A549 (cell line): Measurements from ENCODE around the gene TMEM190. TPM values are rescaled to one million over a fixed set of nuclear protein-coding genes. Genes with fewer than 3 reads are reported as not detected.
A peak's percentile ranks its signal among the peaks of the same experiment; 100 is the strongest.

Source experiments
- ATAC-seq, 2 experiments: fragments of 200-7000 bp in 1 of 2; fragments of >200 bp in 1 of 2; cut with Nextera tagmentation in 1 of 2; cut with Tn5 transposase in 1 of 2; 3 replicates each; pipeline versions ENCODE4 v1.8.0 to v1.9.1; 2018 to 2020; ENCODE audit warnings: mild to moderate bottlenecking in 1 of 2, moderate library complexity in 1 of 2
- CTCF ChIA-PET: fragments of 300-600 bp; sonication (Branson Sonifier 250); formaldehyde crosslinking; extraction: SDS; loops from one replicate; lab custom pipeline; 2021; ENCODE audit warnings: antibody characterized with exemption, inconsistent platforms; lab: Yijun Ruan, JAX
- POLR2A ChIA-PET: fragments of 350-600 bp; formaldehyde crosslinking; extraction: SDS; loops from one replicate; lab custom pipeline; 2021; ENCODE audit warnings: antibody characterized with exemption, inconsistent platforms; lab: Yijun Ruan, JAX
- DNase-seq, 2 experiments: peaks; one replicate each; pipeline versions ENCODE4 v3.0.0 to v3.0.0-alpha.2; 2011 to 2016; ENCODE audit warnings: low read depth in 1 of 2, low spot score in 1 of 2
- FAIRE-seq: peaks from 2 replicates; lab custom pipeline; 2011; peaks lifted over from hg19 to GRCh38; lab: Jason Lieb, UNC
- H3K27ac ChIP-seq, 2 experiments: fragments of >200 bp; sonication (Bioruptor Twin); formaldehyde crosslinking; 3 replicates each; pipeline ENCODE4 v1.5.1; 2016 to 2017
- H3K4me1 ChIP-seq: fragments of >200 bp; sonication (Bioruptor Twin); formaldehyde crosslinking; 3 replicates; pipeline ENCODE4 v1.6.1; 2016
- H3K4me2 ChIP-seq: fragments of >200 bp; sonication (Bioruptor Twin); formaldehyde crosslinking; 3 replicates; pipeline ENCODE4 v1.6.1; 2016
- H3K4me3 ChIP-seq: fragments of >200 bp; sonication (Bioruptor Twin); formaldehyde crosslinking; 3 replicates; pipeline ENCODE4 v1.5.1; 2016
- H3K9me3 ChIP-seq: fragments of >200 bp; sonication (Bioruptor Twin); formaldehyde crosslinking; 3 replicates; pipeline ENCODE4 v1.6.1; 2016
- CHD2 ChIP-seq: fragments of 150-350 bp; IDR thresholded peaks from 2 replicates; pipeline ENCODE4 v1.6.1; 2014; ENCODE audit warnings: low read length; ENCODE audit not compliant: partially characterized antibody
- E2F6 ChIP-seq: IDR thresholded peaks from 2 replicates; pipeline ENCODE4 v1.6.1; 2012; ENCODE audit warnings: low read depth, borderline replicate concordance
- EHF ChIP-seq: fragments of 250-450 bp; sonication (Bioruptor Pico); IDR thresholded peaks from 2 replicates; pipeline ENCODE4 v1.5.0; 2020; ENCODE audit warnings: mild to moderate bottlenecking
- ESRRA ChIP-seq: fragments of 150-350 bp; IDR thresholded peaks from 2 replicates; pipeline ENCODE4 v1.6.1; 2014; ENCODE audit warnings: mild to moderate bottlenecking, low read length, borderline replicate concordance
- FOXS1 ChIP-seq: fragments of 250-450 bp; sonication (Bioruptor Pico); IDR thresholded peaks from 2 replicates; pipeline ENCODE4 v1.5.0; 2020; ENCODE audit warnings: mild to moderate bottlenecking, moderate library complexity
- GATA3 ChIP-seq: IDR thresholded peaks from 2 replicates; pipeline ENCODE4 v1.6.1; 2012; ENCODE audit warnings: borderline replicate concordance
- HEYL ChIP-seq: fragments of 250-450 bp; sonication (Bioruptor Pico); IDR thresholded peaks from 2 replicates; pipeline ENCODE4 v1.8.0; 2021; ENCODE audit warnings: mild to moderate bottlenecking, moderate library complexity
- HOXA7 ChIP-seq: fragments of 250-450 bp; sonication (Bioruptor Pico); IDR thresholded peaks from 2 replicates; pipeline ENCODE4 v1.5.0; 2020; ENCODE audit warnings: mild to moderate bottlenecking, moderate library complexity
- HOXB5 ChIP-seq: fragments of 250-450 bp; sonication (Bioruptor Pico); IDR thresholded peaks from 2 replicates; pipeline ENCODE4 v1.5.0; 2020; ENCODE audit warnings: mild to moderate bottlenecking, moderate library complexity
- JUN ChIP-seq, 2 experiments: fragments of >200 bp; sonication (Bioruptor Twin); formaldehyde crosslinking; IDR thresholded peaks; 2 replicates in 1 of 2; 3 replicates in 1 of 2; pipeline ENCODE4 v1.6.1; 2016 to 2017
- JUNB ChIP-seq: fragments of >200 bp; sonication (Bioruptor Twin); formaldehyde crosslinking; IDR thresholded peaks from 2 replicates; pipeline ENCODE4 v1.6.1; 2016
- KDM1A ChIP-seq: fragments of 200-600 bp; sonication (generic); IDR thresholded peaks from 2 replicates; pipeline ENCODE4 v1.6.1; 2016; ENCODE audit warnings: low read depth, mild to moderate bottlenecking
- KDM5A ChIP-seq: fragments of 200-600 bp; sonication (generic); IDR thresholded peaks from 2 replicates; pipeline ENCODE4 v1.6.1; 2016; ENCODE audit warnings: antibody characterized with exemption, mild to moderate bottlenecking
- MAFK ChIP-seq: fragments of 450-650 bp; IDR thresholded peaks from 2 replicates; pipeline ENCODE4 v1.6.1; 2014; ENCODE audit not compliant: partially characterized antibody
- NFE2L2 ChIP-seq: fragments of 150-350 bp; conservative IDR thresholded peaks from 2 replicates; pipeline ENCODE4 v1.6.1; 2014; ENCODE audit warnings: low read length
- NPAS2 ChIP-seq: fragments of 250-450 bp; sonication (Bioruptor Pico); IDR thresholded peaks from 2 replicates; pipeline ENCODE4 v1.8.0; 2022; ENCODE audit warnings: mild to moderate bottlenecking, moderate library complexity, borderline replicate concordance
- RAD21 ChIP-seq, 2 experiments: fragments of >200 bp in 1 of 2; sonication (Bioruptor Twin) in 1 of 2; formaldehyde crosslinking in 1 of 2; IDR thresholded peaks in 1 of 2; conservative IDR thresholded peaks in 1 of 2; 2 replicates in 1 of 2; 3 replicates in 1 of 2; pipeline ENCODE4 v1.6.1; 2012 to 2018; ENCODE audit warnings: inconsistent platforms in 1 of 2
- RNF2 ChIP-seq: fragments of 200-600 bp; sonication (generic); IDR thresholded peaks from 2 replicates; pipeline ENCODE4 v1.6.1; 2016; ENCODE audit warnings: low read depth, mild to moderate bottlenecking, antibody characterized with exemption, moderate library complexity, borderline replicate concordance
- SMC3 ChIP-seq: fragments of >200 bp; sonication (Bioruptor Twin); formaldehyde crosslinking; IDR thresholded peaks from 3 replicates; pipeline ENCODE4 v1.6.1; 2018; ENCODE audit warnings: inconsistent platforms
- SREBF2 ChIP-seq: fragments of 450-650 bp; IDR thresholded peaks from 2 replicates; pipeline ENCODE4 v1.6.1; 2014; ENCODE audit warnings: mild to moderate bottlenecking, moderate library complexity
- TFCP2L1 ChIP-seq: fragments of 250-450 bp; sonication (Bioruptor Pico); IDR thresholded peaks from 2 replicates; pipeline ENCODE4 v1.5.0; 2021; ENCODE audit warnings: mild to moderate bottlenecking
- ZNF302 ChIP-seq: fragments of 250-450 bp; sonication (Bioruptor Pico); IDR thresholded peaks from 2 replicates; pipeline ENCODE4 v1.9.0; 2021; ENCODE audit warnings: inconsistent platforms, mild to moderate bottlenecking, moderate library complexity
- WGBS: methylation state at CpG from one replicate; pipeline ENCODE4 v1.1.6; 2017; ENCODE audit errors: missing lambda C conversion rate; 5-methylcytosine and 5-hydroxymethylcytosine counted together
- polyA plus RNA-seq, 4 experiments: library from polyadenylated mRNA; depleted of rRNA in 3 of 4; stranded (reverse); fragments of >200 nt; fragmentation: RNase III in 1 of 4; extraction: RNeasy Plus Mini Kit Qiagen cat#74134 plus additional on column Dnase treatment in 1 of 4; gene quantifications; 2 replicates in 3 of 4; 3 replicates in 1 of 4; pipeline ENCODE4 v1.2.3, GENCODE V29; 2011 to 2017
- TF ChIP-seq, protein P1 (sequence below): IDR thresholded peaks from 2 replicates; pipeline ENCODE4 v1.6.1; 2012
- TF ChIP-seq, protein P2 (sequence below): fragments of 250-450 bp; sonication (Bioruptor Pico); IDR thresholded peaks from 2 replicates; pipeline ENCODE4 v1.5.0; 2021; ENCODE audit warnings: mild to moderate bottlenecking, moderate library complexity, borderline replicate concordance
- TF ChIP-seq, protein P3 (sequence below): fragments of >200 bp; sonication (Bioruptor Twin); formaldehyde crosslinking; IDR thresholded peaks from 3 replicates; pipeline ENCODE4 v1.5.1; 2016
- TF ChIP-seq, protein P4 (sequence below): fragments of 150-350 bp; IDR thresholded peaks from 2 replicates; pipeline ENCODE4 v1.6.1; 2014; ENCODE audit warnings: low read depth, mild to moderate bottlenecking, low read length

TMEM190 gene
- polyA plus RNA-seq, 2 of the 4 experiments (the other 2 are of a cell fraction): 0.58 to 1.7 TPM

GRCh38 chr19:55373306-55373992 lies 3.2 kb upstream of the TMEM190 start (continued):
- TF ChIP-seq RAD21 (conservative IDR thresholded peaks at IDR 0.05 in 1 of 2, IDR thresholded peaks at IDR 0.05 in 1 of 2) (no peak), ZNF302 (CRISPR knock-in tag) (no peak), CHD2 (no peak), E2F6 (no peak), MAFK (no peak), SMC3 (no peak), JUN (IDR thresholded peaks at IDR 0.05) (no peak), JUNB (no peak), HOXA7 (0 out of 2 replicates have a peak, but pooled peaks have one; percentile 19)
- TF ChIP-seq, protein P1, sequence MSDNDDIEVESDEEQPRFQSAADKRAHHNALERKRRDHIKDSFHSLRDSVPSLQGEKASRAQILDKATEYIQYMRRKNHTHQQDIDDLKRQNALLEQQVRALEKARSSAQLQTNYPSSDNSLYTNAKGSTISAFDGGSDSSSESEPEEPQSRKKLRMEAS: no peak
- TF ChIP-seq, protein P2, sequence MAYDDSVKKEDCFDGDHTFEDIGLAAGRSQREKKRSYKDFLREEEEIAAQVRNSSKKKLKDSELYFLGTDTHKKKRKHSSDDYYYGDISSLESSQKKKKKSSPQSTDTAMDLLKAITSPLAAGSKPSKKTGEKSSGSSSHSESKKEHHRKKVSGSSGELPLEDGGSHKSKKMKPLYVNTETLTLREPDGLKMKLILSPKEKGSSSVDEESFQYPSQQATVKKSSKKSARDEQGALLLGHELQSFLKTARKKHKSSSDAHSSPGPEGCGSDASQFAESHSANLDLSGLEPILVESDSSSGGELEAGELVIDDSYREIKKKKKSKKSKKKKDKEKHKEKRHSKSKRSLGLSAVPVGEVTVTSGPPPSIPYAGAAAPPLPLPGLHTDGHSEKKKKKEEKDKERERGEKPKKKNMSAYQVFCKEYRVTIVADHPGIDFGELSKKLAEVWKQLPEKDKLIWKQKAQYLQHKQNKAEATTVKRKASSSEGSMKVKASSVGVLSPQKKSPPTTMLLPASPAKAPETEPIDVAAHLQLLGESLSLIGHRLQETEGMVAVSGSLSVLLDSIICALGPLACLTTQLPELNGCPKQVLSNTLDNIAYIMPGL (CRISPR knock-in tag): no peak
- TF ChIP-seq, protein P3, sequence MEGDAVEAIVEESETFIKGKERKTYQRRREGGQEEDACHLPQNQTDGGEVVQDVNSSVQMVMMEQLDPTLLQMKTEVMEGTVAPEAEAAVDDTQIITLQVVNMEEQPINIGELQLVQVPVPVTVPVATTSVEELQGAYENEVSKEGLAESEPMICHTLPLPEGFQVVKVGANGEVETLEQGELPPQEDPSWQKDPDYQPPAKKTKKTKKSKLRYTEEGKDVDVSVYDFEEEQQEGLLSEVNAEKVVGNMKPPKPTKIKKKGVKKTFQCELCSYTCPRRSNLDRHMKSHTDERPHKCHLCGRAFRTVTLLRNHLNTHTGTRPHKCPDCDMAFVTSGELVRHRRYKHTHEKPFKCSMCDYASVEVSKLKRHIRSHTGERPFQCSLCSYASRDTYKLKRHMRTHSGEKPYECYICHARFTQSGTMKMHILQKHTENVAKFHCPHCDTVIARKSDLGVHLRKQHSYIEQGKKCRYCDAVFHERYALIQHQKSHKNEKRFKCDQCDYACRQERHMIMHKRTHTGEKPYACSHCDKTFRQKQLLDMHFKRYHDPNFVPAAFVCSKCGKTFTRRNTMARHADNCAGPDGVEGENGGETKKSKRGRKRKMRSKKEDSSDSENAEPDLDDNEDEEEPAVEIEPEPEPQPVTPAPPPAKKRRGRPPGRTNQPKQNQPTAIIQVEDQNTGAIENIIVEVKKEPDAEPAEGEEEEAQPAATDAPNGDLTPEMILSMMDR: no peak

- FAIRE-seq: no peak
- POLR2A ChIA-PET: interaction anchor here (1.0 to 1.1 kb wide), 3 partner anchors 8 to 225 kb away, joined by 3 to 7 read pairs (median 3); partner anchors contain the start of genes FIZ1 and TMEM238
- Histone ChIP-seq H3K4me2 (peak overlapping the region; percentile 65), H3K4me1 (peaks cover 87% of the 10 kb centered on the region), H3K9me3 (no peaks in the 10 kb centered on the region), H3K4me3 (peak overlapping the region; percentile 15; the same call in 1 of the 3 replicates), H3K27ac (peak overlapping the region; percentile 91 to 96)
- 3% methylated on average over 23 of the region's 31 CpGs for WGBS
- ATAC-seq: peak; percentile 25 to 35
- DNase-seq: peak; percentile 75 to 88
- CTCF ChIA-PET: interaction anchor here (0.7 to 2.5 kb wide), 4 partner anchors 10 to 283 kb away, joined by 4 to 17 read pairs (median 5); partner anchors contain the start of gene TMEM238
- no peak for TF ChIP-seq NFE2L2
- TF ChIP-seq HEYL (CRISPR knock-in tag): no peak
- TF ChIP-seq KDM5A: no peak
- no peak for TF ChIP-seq EHF (CRISPR knock-in tag)
- TF ChIP-seq KDM1A: no peak
- TF ChIP-seq HOXB5: peak; percentile 61; the same call in 1 of the 2 replicates
- no peak for TF ChIP-seq FOXS1
- no peak for TF ChIP-seq SREBF2
- peak; percentile 85 for TF ChIP-seq JUNB
- peak; percentile 89; the same call in 1 of the 2 replicates for TF ChIP-seq TFCP2L1 (CRISPR knock-in tag)
- TF ChIP-seq, protein P3: no peak
- no peak for TF ChIP-seq ESRRA
- 0 out of 5 replicates have a peak, but pooled peaks of 1 of the 2 experiments have one; percentile 31 for TF ChIP-seq RAD21 (conservative IDR thresholded peaks at IDR 0.05 in 1 of 2, IDR thresholded peaks at IDR 0.05 in 1 of 2)
- TF ChIP-seq GATA3: peak; percentile 88
- TF ChIP-seq, protein P4, sequence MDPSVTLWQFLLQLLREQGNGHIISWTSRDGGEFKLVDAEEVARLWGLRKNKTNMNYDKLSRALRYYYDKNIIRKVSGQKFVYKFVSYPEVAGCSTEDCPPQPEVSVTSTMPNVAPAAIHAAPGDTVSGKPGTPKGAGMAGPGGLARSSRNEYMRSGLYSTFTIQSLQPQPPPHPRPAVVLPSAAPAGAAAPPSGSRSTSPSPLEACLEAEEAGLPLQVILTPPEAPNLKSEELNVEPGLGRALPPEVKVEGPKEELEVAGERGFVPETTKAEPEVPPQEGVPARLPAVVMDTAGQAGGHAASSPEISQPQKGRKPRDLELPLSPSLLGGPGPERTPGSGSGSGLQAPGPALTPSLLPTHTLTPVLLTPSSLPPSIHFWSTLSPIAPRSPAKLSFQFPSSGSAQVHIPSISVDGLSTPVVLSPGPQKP: no peak
- no peak for TF ChIP-seq RNF2
- no peak for TF ChIP-seq NPAS2
Observed at GRCh38 chr19:55373993-55374757, 2.5 kb upstream of the TMEM190 start.
